ENCODE data around the gene ACADS. TPM values are rescaled to one million over a fixed set of nuclear protein-coding genes. Genes with fewer than 3 reads are reported as not detected.

ACADS gene
- polyA plus RNA-seq, 1 donor (not counting 4 experiments of a cell fraction or from before 2014, with no cell fraction given), result 2.2 TPM

DNA sequence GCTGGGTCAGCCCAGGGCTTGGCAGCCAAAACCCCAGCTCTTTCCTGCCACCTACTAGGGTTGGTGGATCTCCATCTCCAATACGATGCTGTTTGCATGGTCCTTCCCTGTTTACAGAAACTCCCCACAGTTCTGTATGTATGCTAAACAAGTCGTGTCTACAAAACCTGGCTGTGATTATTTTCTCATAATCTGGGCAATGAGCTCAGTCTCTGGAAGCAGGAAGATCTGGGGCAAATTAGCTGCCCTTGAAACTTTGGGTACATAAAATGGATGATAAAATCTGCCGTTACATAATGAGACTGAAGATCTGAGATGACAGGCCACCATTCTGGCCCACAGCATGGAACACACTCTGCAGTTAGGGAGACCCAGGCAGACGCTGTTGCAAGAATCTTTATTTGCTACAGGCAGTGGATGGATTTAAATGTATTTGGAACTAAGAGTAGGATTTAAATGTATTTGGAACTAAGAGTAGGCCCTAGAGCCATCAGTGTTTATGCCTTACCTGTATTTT is 31.7 kb downstream of the ACADS start:
- H3K9me3 ChIP-seq (ENCODE audit: control insufficient read depth, low read depth, low read length), result no peaks in the 10 kb centered on the region
- no peak overlapping the region for H2AFZ ChIP-seq (ENCODE audit: control insufficient read depth, low read length)
- H4K20me1 ChIP-seq (ENCODE audit: control insufficient read depth, extremely low read depth, insufficient read depth, low read length), result no peaks in the 10 kb centered on the region
- TF ChIP-seq EZH2 (IDR thresholded peaks at IDR 0.05; ENCODE audit: low read length), result no peak
- no peaks in the 10 kb centered on the region for H3K9me1 ChIP-seq (ENCODE audit: control insufficient read depth, extremely low read depth, insufficient read depth, low read length)
- DNase-seq (ENCODE audit: low read depth, low spot score) (no peak), FAIRE-seq (no peak)
- H3K27me3 ChIP-seq (ENCODE audit: control insufficient read depth, extremely low read depth, insufficient read depth, low read length), result no peaks in the 10 kb centered on the region
- peaks cover 21% of the 10 kb centered on the region for H3K4me1 ChIP-seq (ENCODE audit: control insufficient read depth, extremely low read depth, insufficient read depth, low read length)
- H3K79me2 ChIP-seq (ENCODE audit: control insufficient read depth, insufficient read depth, low read length), result no peaks in the 10 kb centered on the region
- peaks cover 4 to 7% of the 10 kb centered on the region in 2 experiments for H3K36me3 ChIP-seq (ENCODE audit: control insufficient read depth in 2 of 2, extremely low read depth in 1 of 2, insufficient read depth in 2 of 2, low read length in 2 of 2)
- dilution Hi-C loops (cut with MboI; ENCODE audit: extremely low pct_ligation_motif_present, low sequenced_read_pairs), result no loop called here
- H3K4me3 ChIP-seq (ENCODE audit: control insufficient read depth in 2 of 3, extremely low read depth in 1 of 3, insufficient read depth in 2 of 3, low read depth in 1 of 3, low read length in 3 of 3), result no peak overlapping the region
- H3K9ac ChIP-seq (ENCODE audit: control insufficient read depth, extremely low read depth, insufficient read depth, low read length), result no peak overlapping the region
- H3K4me2 ChIP-seq (ENCODE audit: control insufficient read depth, extremely low read depth, insufficient read depth, low read depth, low read length), result no peak overlapping the region
- H3K27ac ChIP-seq (ENCODE audit: control insufficient read depth, insufficient read depth, low read length), result no peak overlapping the region

- H3K4me1 ChIP-seq (ENCODE audit: control insufficient read depth, extremely low read depth, insufficient read depth, low read length), result peaks cover 22% of the 10 kb centered on the region
- no peak overlapping the region for H3K27ac ChIP-seq (ENCODE audit: control insufficient read depth, insufficient read depth, low read length)
- H3K9me1 ChIP-seq (ENCODE audit: control insufficient read depth, extremely low read depth, insufficient read depth, low read length), result no peaks in the 10 kb centered on the region
- dilution Hi-C loops (cut with MboI; ENCODE audit: extremely low pct_ligation_motif_present, low sequenced_read_pairs), result no loop called here
- DNase-seq (ENCODE audit: low read depth, low spot score) (no peak), FAIRE-seq (no peak)
- no peak overlapping the region for H3K9ac ChIP-seq (ENCODE audit: control insufficient read depth, extremely low read depth, insufficient read depth, low read length)
- no peak overlapping the region for H3K4me3 ChIP-seq (ENCODE audit: control insufficient read depth in 2 of 3, extremely low read depth in 1 of 3, insufficient read depth in 2 of 3, low read depth in 1 of 3, low read length in 3 of 3)
- no peak overlapping the region for H2AFZ ChIP-seq (ENCODE audit: control insufficient read depth, low read length)
- H4K20me1 ChIP-seq (ENCODE audit: control insufficient read depth, extremely low read depth, insufficient read depth, low read length), result no peaks in the 10 kb centered on the region
- H3K36me3 ChIP-seq (ENCODE audit: control insufficient read depth in 2 of 2, extremely low read depth in 1 of 2, insufficient read depth in 2 of 2, low read length in 2 of 2), result peaks cover 4 to 10% of the 10 kb centered on the region in 2 experiments
- no peak for TF ChIP-seq EZH2 (IDR thresholded peaks at IDR 0.05; ENCODE audit: low read length)
- no peak for TF ChIP-seq CTCF (optimal IDR thresholded peaks at IDR 0.05 in 1 of 3, IDR thresholded peaks at IDR 0.05 in 1 of 3, conservative IDR thresholded peaks at IDR 0.05 in 1 of 3; ENCODE audit: extremely low read depth in 1 of 3, insufficient read depth in 2 of 3, low read length in 3 of 3)
- H3K27me3 ChIP-seq (ENCODE audit: control insufficient read depth, extremely low read depth, insufficient read depth, low read length), result no peaks in the 10 kb centered on the region
- no peaks in the 10 kb centered on the region for H3K79me2 ChIP-seq (ENCODE audit: control insufficient read depth, insufficient read depth, low read length)
- H3K9me3 ChIP-seq (ENCODE audit: control insufficient read depth, low read depth, low read length), result no peaks in the 10 kb centered on the region
- H3K4me2 ChIP-seq (ENCODE audit: control insufficient read depth, extremely low read depth, insufficient read depth, low read depth, low read length), result no peak overlapping the region
These were observed 32.3 kb downstream of the ACADS start for GRCh38 chr12:120757949-120758348.

All from keratinocyte (primary cell).